Endodermal cell (in vitro differentiated cells): ENCODE measurements around the gene KCNE3. TPM values are rescaled to one million over a fixed set of nuclear protein-coding genes. Genes with fewer than 3 reads are reported as not detected.

Source experiments
- DNase-seq: peaks from one replicate; pipeline ENCODE4 v3.0.0-alpha.2; 2017
- H3K27ac ChIP-seq: 2 replicates; pipeline ENCODE4 v1.5.1; 2013; ENCODE audit warnings: mild to moderate bottlenecking, low read depth, low read length, moderate library complexity
- H3K27me3 ChIP-seq: 2 replicates; pipeline ENCODE4 v1.6.1; 2013; ENCODE audit warnings: mild to moderate bottlenecking, low read length, moderate library complexity; ENCODE audit not compliant: insufficient read depth, control insufficient read depth, poor library complexity, severe bottlenecking
- H3K36me3 ChIP-seq: 2 replicates; pipeline ENCODE4 v1.7.0; 2013; ENCODE audit warnings: mild to moderate bottlenecking, low read length, moderate library complexity; ENCODE audit not compliant: control insufficient read depth, insufficient read depth
- H3K4me1 ChIP-seq: one replicate; pipeline ENCODE4 v1.7.0; 2013; ENCODE audit warnings: low read length; ENCODE audit not compliant: control insufficient read depth, insufficient read depth
- H3K4me3 ChIP-seq: 2 replicates; pipeline ENCODE4 v1.5.1; 2013; ENCODE audit warnings: mild to moderate bottlenecking, low read length, moderate library complexity
- H3K9ac ChIP-seq: 2 replicates; pipeline ENCODE4 v1.6.1; 2013; ENCODE audit warnings: mild to moderate bottlenecking, low read length, moderate library complexity; ENCODE audit not compliant: poor library complexity, severe bottlenecking; ENCODE audit errors: extremely low read depth
- H3K9me3 ChIP-seq: 2 replicates; pipeline ENCODE4 v1.6.1; 2013; ENCODE audit warnings: mild to moderate bottlenecking, low read length, moderate library complexity; ENCODE audit not compliant: control insufficient read depth
- H3K27ac Mint-ChIP-seq: 2 replicates; pipeline ENCODE4 v1.8.0; 2020; ENCODE audit warnings: mixed read lengths
- H3K27me3 Mint-ChIP-seq: 2 replicates; pipeline ENCODE4 v1.8.0; 2021; ENCODE audit warnings: mild to moderate bottlenecking, mixed read lengths; ENCODE audit not compliant: insufficient read depth
- H3K36me3 Mint-ChIP-seq: 2 replicates; pipeline ENCODE4 v1.8.0; 2020; ENCODE audit warnings: low read depth, mixed read lengths
- H3K4me1 Mint-ChIP-seq: 2 replicates; pipeline ENCODE4 v1.8.0; 2020; ENCODE audit warnings: mixed read lengths
- H3K4me3 Mint-ChIP-seq: 2 replicates; pipeline ENCODE4 v1.8.0; 2020; ENCODE audit warnings: mild to moderate bottlenecking, moderate library complexity, mixed read lengths
- H3K9me3 Mint-ChIP-seq: 2 replicates; pipeline ENCODE4 v1.8.0; 2020; ENCODE audit warnings: mild to moderate bottlenecking, mixed read lengths
- CTCF ChIP-seq: fragments of 200-600 bp; sonication (generic); conservative IDR thresholded peaks from 2 replicates; pipeline ENCODE4 v1.5.0; 2021; ENCODE audit warnings: antibody characterized with exemption, mild to moderate bottlenecking
- WGBS, 2 experiments: methylation state at CpG; one replicate each; pipeline versions ENCODE4 v1.1.5 to v1.1.7; 2013; ENCODE audit warnings: missing lambda C conversion rate in 2 of 2, mixed read lengths in 1 of 2; ENCODE audit not compliant: insufficient coverage in 1 of 2, insufficient read length in 1 of 2; 5-methylcytosine and 5-hydroxymethylcytosine counted together
- total RNA-seq, 2 donors: library from RNA; stranded (reverse); fragmentation: NEBNext Ultra II Directional in 1 of 2; extraction: Animal tissue kit (Norgen Biotek cat#: 25700) in 1 of 2; gene quantifications; 2 replicates in 1 of 2; 3 replicates in 1 of 2; pipeline ENCODE4 v1.2.1, GENCODE V29; 2021

KCNE3 gene
- total RNA-seq, 2 donors from 2014 or later: 3.6 to 9.0 TPM

- Histone ChIP-seq H3K4me1 (no peaks in the 10 kb centered on the region), H3K27me3 (no peaks in the 10 kb centered on the region), H3K9me3 (peaks cover 6% of the 10 kb centered on the region), H3K4me3 (no peak overlapping the region), H3K36me3 (no peaks in the 10 kb centered on the region), H3K9ac (no peak overlapping the region), H3K27ac (no peak overlapping the region)
- H3K4me3 Mint-ChIP-seq: no peak overlapping the region
- WGBS, 2 experiments: 80 to 93% methylated on average over 3 to 4 of the region's 4 CpGs
- H3K36me3 Mint-ChIP-seq: peaks cover 12% of the 10 kb centered on the region
- DNase-seq: no peak
- TF ChIP-seq CTCF: no peak
- peaks cover 10% of the 10 kb centered on the region for H3K4me1 Mint-ChIP-seq
- no peak overlapping the region for H3K27ac Mint-ChIP-seq
- H3K27me3 Mint-ChIP-seq: no peaks in the 10 kb centered on the region
- H3K9me3 Mint-ChIP-seq: peaks cover 10% of the 10 kb centered on the region
Observed at GRCh38 chr11:74490941-74491340, 23.6 kb upstream of the KCNE3 start.

- no peak overlapping the region for H3K27ac ChIP-seq
- 61 to 86% methylated on average over 1 of the region's 1 CpG for WGBS, 2 experiments
- H3K36me3 Mint-ChIP-seq: peaks cover 9% of the 10 kb centered on the region
- peaks cover 7% of the 10 kb centered on the region for H3K4me1 Mint-ChIP-seq
- no peak overlapping the region for H3K4me3 Mint-ChIP-seq
- TF ChIP-seq CTCF: peak; percentile 70
- H3K27me3 Mint-ChIP-seq: no peaks in the 10 kb centered on the region
- H3K4me1 ChIP-seq: no peaks in the 10 kb centered on the region
- H3K27me3 ChIP-seq: no peaks in the 10 kb centered on the region
- no peaks in the 10 kb centered on the region for H3K36me3 ChIP-seq
- no peak for DNase-seq
- H3K9me3 ChIP-seq: no peaks in the 10 kb centered on the region
- no peak overlapping the region for H3K4me3 ChIP-seq
- H3K9ac ChIP-seq: no peak overlapping the region
- H3K27ac Mint-ChIP-seq: no peak overlapping the region
- no peaks in the 10 kb centered on the region for H3K9me3 Mint-ChIP-seq
Observed at GRCh38 chr11:74487875-74488274, 20.5 kb upstream of the KCNE3 start.

- no peaks in the 10 kb centered on the region for H3K9me3 ChIP-seq
- no peak for TF ChIP-seq CTCF
- Mint-ChIP-seq H3K27me3 (no peaks in the 10 kb centered on the region), H3K9me3 (no peaks in the 10 kb centered on the region), H3K36me3 (no peaks in the 10 kb centered on the region), H3K4me1 (peaks cover 2% of the 10 kb centered on the region), H3K27ac (no peak overlapping the region), H3K4me3 (no peak overlapping the region)
- WGBS, 2 experiments: 86 to 87% methylated on average over 2 of the region's 2 CpGs
- H3K36me3 ChIP-seq: no peaks in the 10 kb centered on the region
- no peak overlapping the region for H3K9ac ChIP-seq
- no peaks in the 10 kb centered on the region for H3K27me3 ChIP-seq
- no peaks in the 10 kb centered on the region for H3K4me1 ChIP-seq
- H3K4me3 ChIP-seq: no peak overlapping the region
- no peak for DNase-seq
- no peak overlapping the region for H3K27ac ChIP-seq
Observed at GRCh38 chr11:74485868-74486267, 18.5 kb upstream of the KCNE3 start.
